HL-60 (cell line): ENCODE measurements around the gene HES7.

Source experiments
- CTCF ChIP-seq: IDR thresholded peaks from one replicate; pipeline ENCODE4 v1.5.1; 2011; ENCODE audit warnings: low read length, control low read depth, inconsistent platforms; ENCODE audit not compliant: insufficient read depth
- GABPA ChIP-seq: IDR thresholded peaks from 2 replicates; pipeline ENCODE4 v1.6.1; 2012; ENCODE audit warnings: low read depth
- POLR2AphosphoS5 ChIP-seq: IDR thresholded peaks from 2 replicates; pipeline ENCODE4 v1.6.1; 2012; ENCODE audit warnings: low read depth
- REST ChIP-seq: IDR thresholded peaks from 2 replicates; pipeline ENCODE4 v1.6.1; 2012; ENCODE audit warnings: low read depth; ENCODE audit not compliant: insufficient replicate concordance
- SPI1 ChIP-seq: IDR thresholded peaks from 2 replicates; pipeline ENCODE4 v1.6.1; 2012; ENCODE audit warnings: low read depth, mild to moderate bottlenecking, borderline replicate concordance

- no peak for TF ChIP-seq CTCF
- TF ChIP-seq POLR2AphosphoS5 = no peak
- TF ChIP-seq SPI1 = no peak
- TF ChIP-seq REST = peak; percentile 38
- peak; percentile 42; the same call in 1 of the 2 replicates for TF ChIP-seq GABPA
These were observed 32.5 kb upstream of the HES7 start for GRCh38 chr17:8156246-8156992.
